ENCODE data around the gene TAOK2.
A peak's percentile ranks its signal among the peaks of the same experiment; 100 is the strongest.

TAOK2 gene

DNA sequence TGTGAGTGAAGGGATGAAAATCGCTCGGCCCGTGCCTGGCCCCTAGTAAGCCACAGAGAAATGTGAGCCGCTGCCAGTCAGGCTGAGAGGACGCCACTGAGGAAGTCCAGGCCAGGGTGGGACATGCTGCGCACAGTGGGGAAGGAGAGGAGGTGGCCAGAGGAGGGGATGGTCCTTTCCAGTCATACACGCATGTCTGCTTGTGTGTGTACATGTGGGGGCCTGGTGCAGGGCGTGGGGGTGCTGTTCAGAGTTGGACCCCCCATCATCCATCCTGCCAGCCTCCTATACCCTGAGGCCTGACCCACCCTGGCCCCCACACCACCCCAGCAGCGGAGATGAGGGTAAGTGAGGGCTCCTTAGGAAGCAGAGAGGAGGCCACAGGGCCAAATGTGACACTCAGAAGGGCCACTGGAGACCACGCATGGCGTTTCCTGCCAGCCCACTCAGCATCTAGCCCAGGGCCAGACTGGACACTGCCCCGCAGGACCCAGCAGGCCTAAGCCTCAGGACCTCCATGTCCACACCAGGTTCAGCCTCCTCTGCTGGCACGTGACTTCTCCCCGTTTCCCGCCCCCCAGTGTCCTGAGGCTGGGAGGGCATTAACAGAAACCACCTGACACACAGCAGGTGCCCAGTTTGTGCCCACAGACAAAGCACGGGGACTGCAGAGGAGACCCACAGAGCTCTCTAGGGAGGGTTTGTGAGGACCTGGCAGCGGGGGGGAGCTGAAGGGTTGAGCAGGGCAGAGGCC, 30.2 kb downstream of the TAOK2 start:
- no peak for DNase-seq (ENCODE audit: low read depth)
- TF ChIP-seq, protein P1, sequence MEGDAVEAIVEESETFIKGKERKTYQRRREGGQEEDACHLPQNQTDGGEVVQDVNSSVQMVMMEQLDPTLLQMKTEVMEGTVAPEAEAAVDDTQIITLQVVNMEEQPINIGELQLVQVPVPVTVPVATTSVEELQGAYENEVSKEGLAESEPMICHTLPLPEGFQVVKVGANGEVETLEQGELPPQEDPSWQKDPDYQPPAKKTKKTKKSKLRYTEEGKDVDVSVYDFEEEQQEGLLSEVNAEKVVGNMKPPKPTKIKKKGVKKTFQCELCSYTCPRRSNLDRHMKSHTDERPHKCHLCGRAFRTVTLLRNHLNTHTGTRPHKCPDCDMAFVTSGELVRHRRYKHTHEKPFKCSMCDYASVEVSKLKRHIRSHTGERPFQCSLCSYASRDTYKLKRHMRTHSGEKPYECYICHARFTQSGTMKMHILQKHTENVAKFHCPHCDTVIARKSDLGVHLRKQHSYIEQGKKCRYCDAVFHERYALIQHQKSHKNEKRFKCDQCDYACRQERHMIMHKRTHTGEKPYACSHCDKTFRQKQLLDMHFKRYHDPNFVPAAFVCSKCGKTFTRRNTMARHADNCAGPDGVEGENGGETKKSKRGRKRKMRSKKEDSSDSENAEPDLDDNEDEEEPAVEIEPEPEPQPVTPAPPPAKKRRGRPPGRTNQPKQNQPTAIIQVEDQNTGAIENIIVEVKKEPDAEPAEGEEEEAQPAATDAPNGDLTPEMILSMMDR (IDR thresholded peaks at IDR 0.05; ENCODE audit: control insufficient read depth, insufficient read depth, low read depth, low read length, missing control alignments): no peak
- H3K4me3 ChIP-seq (ENCODE audit: control insufficient read depth, low read depth, low read length): no peak overlapping the region

DNA sequence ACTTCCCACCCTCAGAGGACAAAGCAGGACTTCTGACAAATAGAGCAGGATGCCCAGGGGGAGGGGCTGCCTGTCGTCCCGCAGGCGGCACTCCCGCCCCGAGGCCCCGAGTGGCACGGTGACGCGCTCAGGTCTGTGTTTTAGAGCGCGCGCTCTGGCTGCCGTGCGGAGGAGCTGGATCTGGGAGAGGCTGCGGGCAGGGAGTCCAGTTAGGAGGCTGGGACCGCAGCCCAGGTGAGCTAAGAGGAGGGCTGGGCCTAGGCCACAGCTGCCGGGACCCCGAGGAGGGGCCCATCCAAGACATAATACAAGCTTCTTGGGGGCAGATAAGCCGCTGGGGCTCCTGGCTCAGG, 30.7 kb downstream of the TAOK2 start:
- no peak for DNase-seq (ENCODE audit: low read depth)
- TF ChIP-seq, protein P1 (IDR thresholded peaks at IDR 0.05; ENCODE audit: control insufficient read depth, insufficient read depth, low read depth, low read length, missing control alignments): no peak
- no peak overlapping the region for H3K4me3 ChIP-seq (ENCODE audit: control insufficient read depth, low read depth, low read length)

DNA sequence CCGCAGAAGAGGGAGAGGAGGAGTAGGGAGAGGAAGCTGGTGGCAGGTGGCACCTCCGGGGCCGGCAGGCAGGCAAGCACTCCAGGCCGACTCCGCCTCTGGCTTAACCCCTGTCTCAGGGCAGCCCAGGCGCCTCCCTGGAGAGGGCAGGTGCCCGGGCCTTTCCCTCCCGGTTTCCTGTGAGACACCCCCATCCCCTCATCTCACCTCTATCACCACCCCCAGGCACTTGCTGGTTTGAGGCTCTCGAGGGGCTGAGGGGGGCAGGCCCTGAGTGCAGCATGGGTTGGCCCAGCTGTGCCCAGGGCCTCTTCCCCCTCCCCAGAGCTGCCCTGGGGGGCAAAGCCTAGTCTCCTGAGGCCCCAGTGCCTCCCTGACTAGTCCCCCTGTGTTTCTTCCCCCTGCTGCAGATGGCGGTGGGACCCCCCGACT, 31.2 kb downstream of the TAOK2 start:
- TF ChIP-seq, protein P1 (IDR thresholded peaks at IDR 0.05; ENCODE audit: control insufficient read depth, insufficient read depth, low read depth, low read length, missing control alignments): no peak
- no peak overlapping the region for H3K4me3 ChIP-seq (ENCODE audit: control insufficient read depth, low read depth, low read length)
- no peak for DNase-seq (ENCODE audit: low read depth)

DNA sequence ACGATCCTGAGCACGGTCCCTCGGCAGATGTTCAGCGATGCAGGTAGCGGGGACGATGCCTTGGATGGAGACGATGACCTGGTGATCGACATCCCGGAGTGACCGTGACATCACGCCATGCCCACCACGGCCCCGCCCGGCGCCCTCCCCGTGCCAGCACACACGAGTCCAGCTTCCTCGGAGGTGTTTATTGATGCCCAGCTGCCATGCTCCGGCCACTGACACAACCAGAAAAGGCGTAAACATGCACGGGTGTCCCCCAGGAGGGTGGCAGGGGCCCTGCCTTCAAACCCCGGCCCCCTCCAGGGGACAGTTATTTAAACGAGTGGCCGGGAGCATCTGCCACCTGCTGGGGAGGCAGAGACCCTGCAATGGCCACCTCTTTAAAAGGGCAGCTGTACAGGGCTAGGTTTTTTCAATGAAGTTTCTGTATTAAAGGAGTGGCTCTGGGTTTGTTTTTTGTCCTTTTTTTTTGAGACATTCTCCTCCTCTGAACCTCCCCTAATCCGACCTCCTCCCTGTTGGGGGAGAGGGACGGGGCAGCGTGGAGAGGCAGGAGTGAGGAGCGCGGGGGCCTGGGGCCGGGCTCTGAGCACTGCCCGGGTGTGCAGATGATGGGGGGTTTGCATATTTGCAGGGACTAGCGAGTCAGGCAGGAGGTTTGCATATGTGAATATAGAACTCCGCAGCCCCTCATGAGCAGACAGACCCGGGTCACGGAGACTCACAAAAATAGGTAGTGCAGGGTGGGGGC, 31.9 kb downstream of the TAOK2 start:
- TF ChIP-seq, protein P1 (IDR thresholded peaks at IDR 0.05; ENCODE audit: control insufficient read depth, insufficient read depth, low read depth, low read length, missing control alignments): peak; percentile 89
- H3K4me3 ChIP-seq (ENCODE audit: control insufficient read depth, low read depth, low read length): no peak overlapping the region
- DNase-seq (ENCODE audit: low read depth): no peak

DNA sequence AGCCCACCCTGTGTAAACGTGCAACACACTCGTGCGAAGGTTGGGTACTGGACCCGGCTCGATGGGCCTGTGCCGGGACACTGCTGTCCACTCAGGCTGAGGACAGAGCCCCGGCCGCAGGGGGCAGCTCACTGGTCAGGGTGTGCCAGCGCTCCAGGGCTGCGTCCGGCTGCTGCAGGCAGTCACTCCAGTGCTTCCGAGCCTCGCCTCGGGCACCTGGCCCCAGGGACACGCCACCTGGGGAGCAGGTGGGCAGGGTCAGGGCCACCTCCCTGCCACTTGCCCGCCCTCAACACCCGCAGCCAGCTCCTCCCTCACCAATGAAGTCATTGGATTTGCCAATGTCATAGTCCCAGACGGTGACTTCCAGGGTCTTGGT, 32.4 kb downstream of the TAOK2 start:
- TF ChIP-seq, protein P1 (IDR thresholded peaks at IDR 0.05; ENCODE audit: control insufficient read depth, insufficient read depth, low read depth, low read length, missing control alignments): no peak
- no peak overlapping the region for H3K4me3 ChIP-seq (ENCODE audit: control insufficient read depth, low read depth, low read length)
- DNase-seq (ENCODE audit: low read depth): no peak

- no peak overlapping the region for H3K4me3 ChIP-seq (ENCODE audit: control insufficient read depth, low read depth, low read length)
- no peak for DNase-seq (ENCODE audit: low read depth)
- TF ChIP-seq, protein P1 (IDR thresholded peaks at IDR 0.05; ENCODE audit: control insufficient read depth, insufficient read depth, low read depth, low read length, missing control alignments): no peak
Measured at GRCh38 chr16:30006659-30007377, 33.1 kb downstream of the TAOK2 start.

Measured in AG09309 (cell line).